GM12801 (cell line): ENCODE results near the gene HAND1.

Source experiments
- CTCF ChIP-seq: IDR thresholded peaks from one replicate; pipeline ENCODE4 v1.5.1; 2011; ENCODE audit warnings: control low read depth; ENCODE audit not compliant: insufficient read length; ENCODE audit errors: extremely low read depth

HAND1 gene

GRCh38 chr5:154470947-154471870 lies 6.8 kb downstream of the HAND1 start:
- no peak for TF ChIP-seq CTCF

GRCh38 chr5:154470137-154470536 lies 7.9 kb downstream of the HAND1 start:
- TF ChIP-seq CTCF, result no peak

- TF ChIP-seq CTCF, result no peak
Observed at GRCh38 chr5:154467655-154468354, 10.2 kb downstream of the HAND1 start.

GRCh38 chr5:154466671-154467070 lies 11.4 kb downstream of the HAND1 start:
- no peak for TF ChIP-seq CTCF

- no peak for TF ChIP-seq CTCF
Observed at GRCh38 chr5:154466147-154466546, 11.9 kb downstream of the HAND1 start.

- TF ChIP-seq CTCF, result no peak
Observed at GRCh38 chr5:154465169-154465568, 12.9 kb downstream of the HAND1 start.

- TF ChIP-seq CTCF, result no peak
Observed at GRCh38 chr5:154464438-154464837, 13.6 kb downstream of the HAND1 start.
